HPDE6-E6E7 (cell line): ENCODE results near the gene KLHL12.
"Not testable (repeated sequence)": the region's sequence is repeated elsewhere in the genome, so short reads cannot be mapped to it uniquely, and the experiment has no call there.

Experiments
- DNase-seq: peaks from one replicate; pipeline ENCODE4 v3.0.0; 2011; ENCODE audit warnings: missing footprints; ENCODE audit errors: extremely low spot score

Gene KLHL12

GRCh38 chr1:202951437-202951836 lies 24.4 kb upstream of the KLHL12 start:
- no peak for DNase-seq

- DNase-seq: no peak
These were observed 18.4 kb upstream of the KLHL12 start for GRCh38 chr1:202945483-202945882.

GRCh38 chr1:202944438-202944921 lies 17.4 kb upstream of the KLHL12 start:
- DNase-seq: no peak

- DNase-seq: no peak
These were observed 15.4 kb upstream of the KLHL12 start for GRCh38 chr1:202942426-202942825.

GRCh38 chr1:202941372-202941771 lies 14.3 kb upstream of the KLHL12 start:
- no peak for DNase-seq

GRCh38 chr1:202940561-202940960 lies 13.5 kb upstream of the KLHL12 start:
- no peak for DNase-seq

GRCh38 chr1:202938287-202938925 lies 11.4 kb upstream of the KLHL12 start:
- no peak for DNase-seq

- DNase-seq: not testable (repeated sequence)
These were observed 9.4 kb upstream of the KLHL12 start for GRCh38 chr1:202936409-202936808.

GRCh38 chr1:202935844-202936243 lies 8.8 kb upstream of the KLHL12 start:
- DNase-seq: no peak

- DNase-seq: no peak
These were observed 7.7 kb upstream of the KLHL12 start for GRCh38 chr1:202934755-202935154.

GRCh38 chr1:202932476-202932875 lies 5.4 kb upstream of the KLHL12 start:
- DNase-seq: no peak

GRCh38 chr1:202923533-202923932 lies 3.5 kb downstream of the KLHL12 start:
- no peak for DNase-seq

GRCh38 chr1:202919615-202920014 lies 7.4 kb downstream of the KLHL12 start:
- no peak for DNase-seq

GRCh38 chr1:202915146-202915545 lies 11.9 kb downstream of the KLHL12 start:
- no peak for DNase-seq

GRCh38 chr1:202912476-202912875 lies 14.6 kb downstream of the KLHL12 start:
- DNase-seq: not testable (repeated sequence)

GRCh38 chr1:202909494-202909893 lies 17.5 kb downstream of the KLHL12 start:
- DNase-seq: no peak

- DNase-seq: no peak
These were observed 18.0 kb downstream of the KLHL12 start for GRCh38 chr1:202908998-202909397.

- DNase-seq: no peak
These were observed 21.7 kb downstream of the KLHL12 start for GRCh38 chr1:202905331-202905730.

- DNase-seq: not testable (repeated sequence)
These were observed 23.2 kb downstream of the KLHL12 start for GRCh38 chr1:202903808-202904207.

GRCh38 chr1:202901555-202901954 lies 25.5 kb downstream of the KLHL12 start:
- no peak for DNase-seq

GRCh38 chr1:202892501-202892900 lies 34.5 kb downstream of the KLHL12 start:
- DNase-seq: no peak

- no peak for DNase-seq
These were observed 36.6 kb downstream of the KLHL12 start for GRCh38 chr1:202890392-202890791.

- DNase-seq: peak; percentile 99
These were observed 38.3 kb downstream of the KLHL12 start, which contains the start of gene RABIF for GRCh38 chr1:202888531-202889360. TSS of gene RABIF (minus strand) at chr1:202889149. CDS start at chr1:202889098, 51 bp downstream.
